ENCODE data around the gene ZNF749. TPM values are rescaled to one million over a fixed set of nuclear protein-coding genes. Genes with fewer than 3 reads are reported as not detected.
"Not testable (repeated sequence)": the region's sequence is repeated elsewhere in the genome, so short reads cannot be mapped to it uniquely, and the experiment has no call there.

Gene ZNF749
- total RNA-seq, 2 experiments from 2014 or later, result 5.7 to 6.2 TPM

GRCh38 chr19:57477191-57478008 lies 42.3 kb downstream of the ZNF749 start, which contains the start of gene ZNF772:
ZNF772 (minus strand) TSS chr19:57477566; CDS start chr19:57477309, 257 bp downstream.
- ChIA-PET POLR2A (interaction anchor here (0.7 to 1.9 kb wide), 6 partner anchors 10 to 706 kb away, joined by 3 to 9 read pairs (median 4); partner anchors contain the start of genes ZIK1, ZNF154, ZNF274 and ZNF419), CTCF (interaction anchor here (0.7 to 2.0 kb wide), 7 partner anchors 9 to 106 kb away, joined by 3 to 9 read pairs (median 4); partner anchors contain the start of genes ZIK1, ZNF419, ZNF749 and ZNF773)
- TF ChIP-seq, protein P1, sequence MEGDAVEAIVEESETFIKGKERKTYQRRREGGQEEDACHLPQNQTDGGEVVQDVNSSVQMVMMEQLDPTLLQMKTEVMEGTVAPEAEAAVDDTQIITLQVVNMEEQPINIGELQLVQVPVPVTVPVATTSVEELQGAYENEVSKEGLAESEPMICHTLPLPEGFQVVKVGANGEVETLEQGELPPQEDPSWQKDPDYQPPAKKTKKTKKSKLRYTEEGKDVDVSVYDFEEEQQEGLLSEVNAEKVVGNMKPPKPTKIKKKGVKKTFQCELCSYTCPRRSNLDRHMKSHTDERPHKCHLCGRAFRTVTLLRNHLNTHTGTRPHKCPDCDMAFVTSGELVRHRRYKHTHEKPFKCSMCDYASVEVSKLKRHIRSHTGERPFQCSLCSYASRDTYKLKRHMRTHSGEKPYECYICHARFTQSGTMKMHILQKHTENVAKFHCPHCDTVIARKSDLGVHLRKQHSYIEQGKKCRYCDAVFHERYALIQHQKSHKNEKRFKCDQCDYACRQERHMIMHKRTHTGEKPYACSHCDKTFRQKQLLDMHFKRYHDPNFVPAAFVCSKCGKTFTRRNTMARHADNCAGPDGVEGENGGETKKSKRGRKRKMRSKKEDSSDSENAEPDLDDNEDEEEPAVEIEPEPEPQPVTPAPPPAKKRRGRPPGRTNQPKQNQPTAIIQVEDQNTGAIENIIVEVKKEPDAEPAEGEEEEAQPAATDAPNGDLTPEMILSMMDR (IDR thresholded peaks at IDR 0.05), result peak; percentile 33
- Mint-ChIP-seq H3K36me3 (ENCODE audit: low read depth) (peaks cover 69% of the 10 kb centered on the region), H3K9me3 (peaks cover 19% of the 10 kb centered on the region), H3K4me1 (ENCODE audit: low read depth) (peaks cover 19% of the 10 kb centered on the region), H3K27ac (peak within 1 kb of the TSS; percentile 77), H3K27me3 (no peaks in the 10 kb centered on the region), H3K4me3 (peak within 1 kb of the TSS; percentile 90)
- ATAC-seq (ENCODE audit: poor library complexity) (peak; percentile 98), DNase-seq (peak; percentile 73 to 95 (median 85))
- Histone ChIP-seq H3K9me3 (ENCODE audit: control insufficient read depth in 1 of 2, insufficient read depth in 1 of 2, low read length in 2 of 2) (peaks cover 24 to 69% of the 10 kb centered on the region in 2 experiments), H3K27ac (ENCODE audit: low read depth in 1 of 2, low read length in 2 of 2) (peak within 1 kb of the TSS; percentile 46 to 54), H3K4me1 (ENCODE audit: insufficient read depth, low read length) (peaks cover 16% of the 10 kb centered on the region), H3K27me3 (ENCODE audit: control insufficient read depth in 1 of 2, insufficient read depth in 2 of 2, low read length in 2 of 2) (no peaks in the 10 kb centered on the region), H3K4me3 (ENCODE audit: low read length) (peak within 1 kb of the TSS; percentile 85), H3K36me3 (ENCODE audit: insufficient read depth, low read length) (peaks cover 11% of the 10 kb centered on the region)
- intact Hi-C loops (cut with DNase I, micrococcal nuclease), result loop anchor here (1.0 to 5.0 kb wide), 4 partner anchors 22 to 101 kb away; partner anchors contain the start of genes ZNF749 (in 2 of the 2), ZNF773 (in 2 of the 2), ZNF416 (in 1 of the 2) and ZNF549 (in 1 of the 2)

GRCh38 chr19:57487477-57488298 lies 52.6 kb downstream of the ZNF749 start, which contains the start of gene ZNF419:
ZNF419 (plus strand) TSS chr19:57487750; CDS start chr19:57487951, 201 bp downstream.
- Mint-ChIP-seq H3K4me3 (peak within 1 kb of the TSS; percentile 88), H3K27ac (peak within 1 kb of the TSS; percentile 57), H3K4me1 (ENCODE audit: low read depth) (peaks cover 19% of the 10 kb centered on the region), H3K9me3 (peaks cover 24% of the 10 kb centered on the region), H3K36me3 (ENCODE audit: low read depth) (peaks cover 53% of the 10 kb centered on the region)
- POLR2A ChIA-PET, result interaction anchor here (0.6 to 1.7 kb wide), 15 partner anchors 10 to 1032 kb away, joined by 3 to 10 read pairs (median 4); partner anchors contain the start of genes ZBTB45, ZNF154, ZNF211 and ZNF264
- CTCF ChIA-PET, result interaction anchor here (1.2 to 2.6 kb wide), 2 partner anchors 9 to 11 kb away, joined by 3 to 9 read pairs; partner anchors contain the start of gene ZNF772
- peaks cover 16% of the 10 kb centered on the region for H3K4me1 ChIP-seq (ENCODE audit: insufficient read depth, low read length)
- H3K36me3 ChIP-seq (ENCODE audit: insufficient read depth, low read length), result peaks cover 20% of the 10 kb centered on the region
- H3K27ac ChIP-seq (ENCODE audit: low read depth in 1 of 2, low read length in 2 of 2), result peak within 1 kb of the TSS; percentile 65 to 79
- intact Hi-C loops (cut with DNase I, micrococcal nuclease), result loop anchor here in 1 of 2 experiments (2.0 to 5.0 kb wide), 2 partner anchors 39 to 75 kb away; partner anchors contain the start of genes ZNF17 and ZNF549
- DNase-seq (peak; percentile 90 to 98 (median 95)), ATAC-seq (ENCODE audit: poor library complexity) (peak; percentile 97)
- not testable (repeated sequence) for H3K27me3 ChIP-seq (ENCODE audit: control insufficient read depth in 1 of 2, insufficient read depth in 2 of 2, low read length in 2 of 2); H3K27me3 Mint-ChIP-seq
- peak within 1 kb of the TSS; percentile 80 for H3K4me3 ChIP-seq (ENCODE audit: low read length)
- H3K9me3 ChIP-seq (ENCODE audit: control insufficient read depth in 1 of 2, insufficient read depth in 1 of 2, low read length in 2 of 2), result peaks cover 6 to 20% of the 10 kb centered on the region in 2 experiments

- POLR2A ChIA-PET, result interaction anchor here (1.0 to 1.7 kb wide), 6 partner anchors 11 to 297 kb away, joined by 5 to 10 read pairs (median 5); partner anchors contain the start of genes ZNF264, ZNF416, ZNF549 and ZNF671
These were observed 53.1 kb downstream of the ZNF749 start for GRCh38 chr19:57488299-57488644.

More at GRCh38 chr19:57488299-57488644, 53.1 kb downstream of the ZNF749 start:
- not testable (repeated sequence) for H3K27me3 Mint-ChIP-seq; DNase-seq; ATAC-seq (ENCODE audit: poor library complexity); H3K27me3 ChIP-seq (ENCODE audit: control insufficient read depth in 1 of 2, insufficient read depth in 2 of 2, low read length in 2 of 2); H3K27ac ChIP-seq (ENCODE audit: low read depth in 1 of 2, low read length in 2 of 2)
- H3K9me3 Mint-ChIP-seq, result peaks cover 27% of the 10 kb centered on the region
- peaks cover 19% of the 10 kb centered on the region for H3K4me1 Mint-ChIP-seq (ENCODE audit: low read depth)
- H3K36me3 Mint-ChIP-seq (ENCODE audit: low read depth), result peaks cover 58% of the 10 kb centered on the region
- H3K4me3 ChIP-seq (ENCODE audit: low read length), result peak overlapping the region; percentile 80
- H3K27ac Mint-ChIP-seq, result peak overlapping the region; percentile 57
- intact Hi-C loops (cut with DNase I, micrococcal nuclease), result loop anchor here in 1 of 2 experiments (5.0 kb wide), 1 partner anchor 76 kb away; the partner anchor contains the start of gene ZNF17
- peak overlapping the region; percentile 88 for H3K4me3 Mint-ChIP-seq
- H3K4me1 ChIP-seq (ENCODE audit: insufficient read depth, low read length), result peaks cover 16% of the 10 kb centered on the region
- peaks cover 25% of the 10 kb centered on the region for H3K36me3 ChIP-seq (ENCODE audit: insufficient read depth, low read length)
- peaks cover 12 to 21% of the 10 kb centered on the region in 2 experiments for H3K9me3 ChIP-seq (ENCODE audit: control insufficient read depth in 1 of 2, insufficient read depth in 1 of 2, low read length in 2 of 2)
- CTCF ChIA-PET, result interaction anchor here (1.2 kb wide), 1 partner anchor 9 kb away, joined by 3 read pairs; no protein-coding TSS in a partner anchor

Other genes with a start within 250 kb of the ZNF749 start
- 10 to 100 TPM; 40.5 to 40.7 TPM for gene ZNF264, start 243.8 kb upstream of the ZNF749 start, total RNA-seq
- gene AURKC, start 204.3 kb upstream of the ZNF749 start, total RNA-seq, result under 1 TPM; 0.41 to 0.89 TPM
- gene ZNF805, start 194.7 kb upstream of the ZNF749 start, total RNA-seq, result 10 to 100 TPM; 33.1 to 33.7 TPM
- gene ZNF460, start 154.8 kb upstream of the ZNF749 start, total RNA-seq, result 10 to 100 TPM; 64.9 to 65.0 TPM
- 1 to 10 TPM; 4.0 to 4.3 TPM for gene ZNF543, start 114.9 kb upstream of the ZNF749 start, total RNA-seq
- 1 to 10 TPM; 4.9 to 5.4 TPM for gene ZNF304, start 84.1 kb upstream of the ZNF749 start, total RNA-seq
- gene TRAPPC2B, start 71.8 kb upstream of the ZNF749 start, total RNA-seq, result 10 to 100 TPM; 11.5 to 12.7 TPM
- gene ZNF547, start 71.8 kb upstream of the ZNF749 start, total RNA-seq, result 1 to 10 TPM; 1.4 to 2.1 TPM
- gene ZNF548, start 45.5 kb upstream of the ZNF749 start, total RNA-seq, result 10 to 100 TPM; 68.3 to 70.4 TPM
- 1 to 10 TPM; 9.3 to 10.0 TPM for gene ZNF17, start 24.2 kb upstream of the ZNF749 start, total RNA-seq
- gene VN1R1, start 21.8 kb downstream of the ZNF749 start, total RNA-seq, result under 1 TPM; 0.11 to 0.16 TPM
- 1 to 10 TPM; 2.5 to 3.2 TPM for gene ZNF772, start 42.2 kb downstream of the ZNF749 start, total RNA-seq
- 1 to 10 TPM; 8.3 to 9.2 TPM for gene ZNF419, start 52.4 kb downstream of the ZNF749 start, total RNA-seq
- gene ZNF773, start 64.6 kb downstream of the ZNF749 start, total RNA-seq, result 10 to 100 TPM; 20.3 to 22.3 TPM
- gene ZNF549, start 92.0 kb downstream of the ZNF749 start, total RNA-seq, result 10 to 100 TPM; 10.1 to 11.1 TPM
- 10 to 100 TPM; 15.7 to 20.0 TPM for gene ZNF550, start 124.5 kb downstream of the ZNF749 start, total RNA-seq
- gene ZNF416, start 143.6 kb downstream of the ZNF749 start, total RNA-seq, result 1 to 10 TPM; 5.2 to 5.7 TPM
- gene ZIK1, start 148.8 kb downstream of the ZNF749 start, total RNA-seq, result 1 to 10 TPM; 6.9 to 7.1 TPM
- gene ZNF530, start 164.6 kb downstream of the ZNF749 start, total RNA-seq, result 1 to 10 TPM; 2.7 to 3.4 TPM
- gene ZNF134, start 178.9 kb downstream of the ZNF749 start, total RNA-seq, result 10 to 100 TPM; 24.6 to 25.7 TPM
- gene ZNF211, start 197.8 kb downstream of the ZNF749 start, total RNA-seq, result 10 to 100 TPM; 29.3 to 30.5 TPM
- gene ZSCAN4, start 233.6 kb downstream of the ZNF749 start, total RNA-seq, result not detected
- 10 to 100 TPM; 11.4 to 11.6 TPM for gene ZNF551, start 246.7 kb downstream of the ZNF749 start, total RNA-seq